HG03354 (cell line): ENCODE data around the gene KDM4C.

Experiments
- ATAC-seq: cut with Tn5 transposase; IDR thresholded peaks from one replicate; pipeline ENCODE4 v1.9.1; 2021; ENCODE audit warnings: mild to moderate bottlenecking; ENCODE audit not compliant: unreplicated experiment, poor library complexity, severe bottlenecking

Gene KDM4C

DNA sequence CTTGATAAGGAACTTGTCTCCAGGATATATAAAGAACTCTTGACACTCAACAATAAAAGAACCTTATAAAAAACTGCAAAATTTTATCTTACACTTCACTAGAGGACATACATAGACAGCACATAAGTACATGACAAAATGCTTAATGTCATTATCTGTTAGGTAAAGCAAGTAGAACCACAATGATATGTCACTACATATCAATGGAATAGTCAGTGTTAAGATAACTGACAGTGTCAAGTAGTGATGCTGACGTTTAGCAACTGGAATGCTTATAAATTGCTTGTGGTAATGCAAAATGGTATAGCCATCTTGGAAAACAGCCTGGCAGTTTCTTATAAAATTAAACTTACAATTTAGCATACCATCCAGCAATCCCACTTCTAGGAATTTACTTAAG, 314.1 kb downstream of the KDM4C start:
- ATAC-seq: no peak

DNA sequence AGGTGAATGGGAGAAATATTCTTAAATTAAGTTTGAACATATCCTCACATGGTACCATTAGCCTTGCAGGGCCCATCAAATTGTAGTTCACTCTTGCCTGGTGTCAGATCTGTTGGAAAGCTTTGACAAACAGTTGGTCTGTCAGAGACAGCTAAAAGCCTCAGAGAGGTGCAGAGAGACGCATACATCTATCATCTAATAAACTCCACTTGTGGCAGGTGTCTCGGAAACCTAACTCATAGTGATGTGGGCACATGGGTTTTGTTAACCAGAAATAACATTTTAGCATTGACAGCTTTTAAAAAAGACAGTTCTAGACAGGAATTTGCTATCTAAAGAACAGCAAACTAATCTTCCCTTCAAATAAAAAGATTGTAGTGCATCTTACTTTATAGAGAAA, 315.9 kb downstream of the KDM4C start:
- ATAC-seq: no peak

- ATAC-seq: no peak
Measured at GRCh38 chr9:7075154-7075553, 317.4 kb downstream of the KDM4C start.

- no peak for ATAC-seq
Measured at GRCh38 chr9:7079051-7079450, 321.3 kb downstream of the KDM4C start.

DNA sequence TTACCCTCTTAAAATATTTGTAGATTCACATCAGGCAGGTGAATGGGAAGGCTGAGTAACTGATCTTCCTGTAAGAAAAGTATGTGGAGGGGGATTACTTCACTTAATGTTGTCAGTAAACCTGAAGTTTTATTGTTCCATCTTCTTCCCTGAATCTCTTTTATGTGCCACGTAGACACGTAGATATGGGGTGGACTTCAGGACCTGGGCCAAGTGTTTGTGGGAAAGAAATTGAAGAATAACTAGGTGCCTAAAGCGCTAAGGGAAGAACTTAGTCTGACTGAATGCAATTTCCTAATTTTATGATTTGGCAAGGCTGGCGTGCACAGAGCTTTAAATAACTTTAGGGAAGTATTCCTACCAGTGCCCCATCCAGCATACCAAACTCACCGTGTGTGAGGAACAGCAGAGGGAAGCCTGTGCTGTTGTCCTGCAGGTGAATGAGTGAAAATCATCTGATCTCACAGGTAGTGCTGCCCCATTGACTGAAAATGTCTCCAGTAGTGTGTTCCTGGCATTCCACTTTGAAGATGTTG, 323.4 kb downstream of the KDM4C start:
- ATAC-seq: no peak

GRCh38 chr9:7083192-7083591, 325.4 kb downstream of the KDM4C start:
- ATAC-seq: no peak

- ATAC-seq: no peak
Measured at GRCh38 chr9:7085357-7085756, 327.6 kb downstream of the KDM4C start.

DNA sequence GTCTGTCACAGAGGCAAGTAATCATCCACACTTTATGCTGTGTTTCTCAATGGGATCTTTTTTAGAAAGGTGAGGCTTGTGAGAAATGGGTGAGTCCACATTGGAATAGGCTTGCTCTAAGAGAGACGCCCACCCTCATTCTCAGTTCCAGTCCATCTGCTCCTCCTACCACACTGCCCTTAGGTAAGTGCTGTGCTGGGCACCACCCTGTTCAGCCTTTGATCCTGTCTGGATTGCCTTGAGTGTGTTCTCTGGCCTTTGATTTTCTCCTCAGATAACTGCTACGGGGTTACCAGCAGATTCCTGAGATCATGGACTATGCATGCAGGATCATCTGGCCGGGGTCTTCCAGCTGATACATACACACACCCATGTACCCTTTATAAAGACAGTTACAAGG, 328.6 kb downstream of the KDM4C start:
- ATAC-seq: no peak

DNA sequence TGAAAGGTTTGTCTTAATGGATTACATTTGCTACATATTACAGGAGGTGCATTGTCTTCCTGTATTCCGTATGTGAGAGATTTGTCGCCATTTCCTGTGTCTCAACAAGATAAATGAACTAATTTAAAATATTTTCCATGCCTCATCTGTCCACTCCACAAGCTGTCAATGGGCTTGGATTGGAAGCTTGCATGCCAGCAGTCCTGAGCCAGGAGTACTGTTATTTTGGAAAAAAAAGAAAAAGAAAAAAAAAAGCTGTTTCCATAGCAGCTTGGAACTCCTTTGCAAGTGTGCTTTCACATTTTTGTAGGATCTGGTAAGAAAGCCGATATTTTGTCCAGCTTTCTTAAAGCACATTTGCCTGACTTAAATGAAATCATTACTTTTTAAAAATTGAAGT, 330.8 kb downstream of the KDM4C start:
- ATAC-seq: no peak

- ATAC-seq: no peak
Measured at GRCh38 chr9:7089406-7090193, 331.8 kb downstream of the KDM4C start.

DNA sequence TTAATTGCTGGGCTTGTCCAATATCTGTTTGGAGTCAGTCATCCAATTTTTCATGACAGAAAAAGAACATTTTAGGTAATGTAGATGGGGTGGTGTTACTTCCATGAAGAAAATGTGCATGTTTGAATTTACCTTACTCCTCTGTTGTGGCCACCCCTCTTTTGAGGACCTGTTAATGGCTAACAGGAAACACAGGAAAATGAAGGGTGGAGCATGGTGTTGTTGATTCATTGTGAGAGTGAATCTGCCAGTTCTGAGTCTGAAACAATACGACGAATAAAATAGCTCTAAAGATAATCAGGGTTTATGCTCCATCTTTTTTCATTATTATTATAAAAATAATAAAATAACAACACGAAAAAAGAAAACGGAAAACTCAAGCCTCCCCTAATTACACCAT, 335.3 kb downstream of the KDM4C start:
- no peak for ATAC-seq

DNA sequence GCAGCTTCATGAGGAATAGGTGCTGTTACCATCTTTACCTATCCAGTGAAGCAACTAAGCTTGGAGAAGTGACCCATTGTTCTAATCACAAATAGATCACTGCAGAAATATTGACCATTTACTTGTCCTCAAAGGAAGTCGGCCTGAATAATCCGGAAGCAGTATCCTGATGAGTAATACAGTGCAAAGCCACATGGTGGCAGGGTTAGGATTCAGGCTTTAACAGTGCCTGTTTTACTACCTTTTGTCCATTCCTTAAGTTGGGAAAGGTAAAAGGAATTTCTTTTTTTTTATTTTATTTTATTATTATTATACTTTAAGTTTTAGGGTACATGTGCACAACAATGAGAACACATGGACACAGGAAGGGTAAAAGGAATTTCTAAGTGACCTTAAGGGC, 336.3 kb downstream of the KDM4C start:
- ATAC-seq: no peak

DNA sequence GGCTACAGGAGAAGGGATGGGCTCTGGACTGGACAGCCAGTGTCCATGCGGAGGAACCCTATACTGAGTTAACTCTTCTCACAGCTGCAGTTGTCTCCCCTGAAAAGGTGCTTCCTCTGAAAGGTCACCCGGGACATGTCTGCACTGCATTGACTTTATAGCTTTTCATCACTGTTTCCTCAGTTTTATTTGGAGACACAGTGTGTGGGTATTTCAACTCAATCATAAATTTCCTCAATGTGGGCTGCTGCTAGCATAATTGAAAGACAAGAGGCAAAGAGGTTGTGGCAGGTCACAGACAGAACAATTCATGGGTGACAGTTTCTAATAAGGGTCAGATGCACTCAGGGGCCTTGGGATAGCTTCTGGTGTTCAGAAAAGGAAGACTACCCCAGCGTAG, 336.8 kb downstream of the KDM4C start:
- ATAC-seq: no peak

- ATAC-seq: no peak
Measured at GRCh38 chr9:7095058-7095457, 337.3 kb downstream of the KDM4C start.

- ATAC-seq: no peak
Measured at GRCh38 chr9:7097040-7097715, 339.4 kb downstream of the KDM4C start.

GRCh38 chr9:7097785-7098752, 340.3 kb downstream of the KDM4C start:
- ATAC-seq: no peak

GRCh38 chr9:7103367-7103766, 345.6 kb downstream of the KDM4C start:
- no peak for ATAC-seq

- no peak for ATAC-seq
Measured at GRCh38 chr9:7103771-7104170, 346.0 kb downstream of the KDM4C start.

- no peak for ATAC-seq
Measured at GRCh38 chr9:7104625-7105024, 346.9 kb downstream of the KDM4C start.

DNA sequence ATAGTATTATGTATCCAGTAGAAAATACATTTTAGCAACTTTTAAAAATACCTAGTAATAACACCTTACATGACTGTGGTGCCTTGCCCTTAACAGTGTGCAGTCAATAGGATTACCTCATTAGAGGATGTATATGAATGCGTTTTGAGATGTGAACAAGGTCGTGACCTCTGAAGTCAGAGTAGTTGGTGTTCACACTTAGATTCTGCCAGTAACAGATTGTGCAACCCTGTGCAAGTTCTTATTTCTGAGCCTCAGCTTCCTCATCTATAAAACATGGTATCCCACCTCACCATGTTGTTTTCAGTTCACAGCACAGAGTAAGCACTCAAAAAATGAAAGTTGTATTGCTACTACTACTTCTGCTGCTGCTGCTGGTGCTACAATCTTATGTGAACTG, 347.3 kb downstream of the KDM4C start:
- ATAC-seq: no peak
